Activated CD4-positive, alpha-beta T cell treated with anti-CD3 and anti-CD28 coated beads, Interleukin-2, amount 50 U/mL, for 4 hours (primary cell): ENCODE data around the gene KLHL40.
"Not testable (repeated sequence)": the region's sequence is repeated elsewhere in the genome, so short reads cannot be mapped to it uniquely, and the experiment has no call there.

ENCODE experiments used
- DNase-seq, 2 experiments: peaks; one replicate each; pipeline ENCODE4 v3.0.0-alpha.2; 2020

KLHL40 gene

DNA sequence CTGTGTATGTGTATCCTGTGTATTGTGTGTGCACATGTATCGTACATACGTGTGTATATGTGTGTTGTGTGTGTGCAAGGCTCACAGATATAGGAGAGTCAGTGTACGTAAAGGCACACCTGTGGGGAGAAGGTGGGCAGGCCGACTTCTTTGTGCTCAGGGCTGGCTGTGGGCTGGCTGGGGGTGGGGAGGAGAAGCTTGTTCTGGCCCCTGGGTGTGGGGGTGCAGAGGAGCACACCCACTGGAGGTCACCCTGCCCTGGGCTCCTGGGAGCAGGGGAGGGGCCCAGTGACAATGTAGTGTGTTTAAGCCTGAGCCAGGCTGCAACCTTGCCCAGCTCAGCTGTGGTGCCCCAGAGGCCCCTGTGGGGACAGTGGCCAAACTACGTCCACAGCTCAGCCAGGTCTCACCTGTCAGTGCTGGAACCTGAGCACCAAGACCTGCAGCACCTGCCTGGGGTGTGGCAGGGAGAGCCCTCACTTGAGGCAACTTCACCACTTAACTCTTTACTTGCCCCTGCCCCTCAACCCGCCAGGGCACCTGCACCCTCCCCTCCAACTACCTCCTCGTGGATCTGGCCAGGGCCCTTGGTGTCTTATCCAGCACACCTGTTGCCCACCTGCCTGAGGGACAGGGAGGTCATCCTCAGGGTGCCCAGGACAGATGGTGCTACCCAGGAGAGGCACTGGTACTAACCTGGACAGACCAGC is 19.9 kb downstream of the KLHL40 start:
- no peak for DNase-seq

DNA sequence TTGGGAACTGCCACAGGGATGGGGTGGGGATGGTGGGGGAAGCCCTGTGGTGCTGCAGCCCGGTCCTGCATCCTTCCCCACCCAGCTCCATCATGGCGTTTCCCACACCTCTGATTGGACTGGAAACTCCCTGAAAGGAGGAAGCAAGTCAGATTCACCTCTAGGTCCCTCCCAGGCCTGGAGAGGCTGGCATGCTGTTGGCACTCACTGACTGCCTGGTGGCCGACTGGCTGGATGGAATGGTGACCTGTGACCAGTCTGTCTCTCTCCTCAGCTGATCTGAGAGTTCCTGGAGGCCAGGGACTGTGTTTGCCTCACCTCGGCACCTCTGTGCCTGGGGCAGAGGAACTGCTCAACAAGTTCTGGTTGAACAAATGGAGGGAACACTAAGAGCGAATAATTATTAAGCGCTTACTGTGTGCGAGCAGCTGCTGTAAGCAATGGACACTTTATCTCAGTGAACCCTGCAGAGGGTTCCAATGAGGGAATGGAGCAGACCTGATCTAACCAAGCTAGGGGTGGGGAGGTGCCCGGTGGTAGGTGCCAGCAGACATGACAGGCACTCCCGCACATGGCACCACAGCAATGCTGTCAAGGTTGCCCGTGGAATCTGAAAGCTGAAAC is 20.7 kb downstream of the KLHL40 start:
- no peak for DNase-seq

DNA sequence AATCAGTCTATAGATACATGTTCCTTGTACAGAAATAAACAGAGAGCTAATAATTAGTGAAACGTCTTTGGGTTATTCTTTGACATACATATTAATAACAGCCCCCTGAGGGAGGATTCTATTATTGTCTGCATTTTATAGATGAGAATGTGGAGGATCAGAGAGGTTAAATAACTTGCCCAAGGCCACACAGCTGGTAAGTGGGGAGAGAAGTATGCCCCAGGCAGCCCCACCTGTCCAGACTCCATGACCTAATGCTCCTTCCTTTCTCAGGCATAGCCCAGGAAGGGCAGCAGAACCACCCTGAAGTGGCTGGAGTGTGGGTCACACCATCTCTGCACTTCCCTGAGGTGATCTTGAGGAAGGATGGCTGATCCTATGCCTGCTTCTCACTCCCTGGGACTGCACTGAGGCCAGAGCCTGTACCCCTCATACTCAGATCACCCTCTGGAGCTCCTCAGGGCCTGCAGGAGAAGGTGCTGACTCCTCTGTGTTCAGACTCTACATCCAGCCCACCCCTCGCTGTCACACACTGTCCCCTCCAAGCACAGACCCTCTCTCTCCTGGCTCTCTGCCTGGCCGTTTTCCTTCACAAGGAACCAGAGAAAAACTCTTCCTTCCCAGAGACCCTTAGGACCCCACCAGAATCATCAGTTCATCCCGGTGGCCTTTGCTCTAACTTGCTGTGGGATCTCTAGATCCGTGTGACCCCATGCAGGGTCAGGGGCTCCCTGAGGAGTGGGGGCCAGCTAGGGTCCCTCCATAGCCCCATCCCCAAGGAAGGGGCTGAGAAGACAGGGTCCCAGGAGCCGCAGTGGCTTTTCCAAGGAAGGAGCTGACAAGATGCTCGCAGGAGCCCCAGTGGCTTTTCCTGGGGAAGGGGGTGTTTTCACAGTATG is 21.6 kb downstream of the KLHL40 start:
- DNase-seq, result no peak

DNA sequence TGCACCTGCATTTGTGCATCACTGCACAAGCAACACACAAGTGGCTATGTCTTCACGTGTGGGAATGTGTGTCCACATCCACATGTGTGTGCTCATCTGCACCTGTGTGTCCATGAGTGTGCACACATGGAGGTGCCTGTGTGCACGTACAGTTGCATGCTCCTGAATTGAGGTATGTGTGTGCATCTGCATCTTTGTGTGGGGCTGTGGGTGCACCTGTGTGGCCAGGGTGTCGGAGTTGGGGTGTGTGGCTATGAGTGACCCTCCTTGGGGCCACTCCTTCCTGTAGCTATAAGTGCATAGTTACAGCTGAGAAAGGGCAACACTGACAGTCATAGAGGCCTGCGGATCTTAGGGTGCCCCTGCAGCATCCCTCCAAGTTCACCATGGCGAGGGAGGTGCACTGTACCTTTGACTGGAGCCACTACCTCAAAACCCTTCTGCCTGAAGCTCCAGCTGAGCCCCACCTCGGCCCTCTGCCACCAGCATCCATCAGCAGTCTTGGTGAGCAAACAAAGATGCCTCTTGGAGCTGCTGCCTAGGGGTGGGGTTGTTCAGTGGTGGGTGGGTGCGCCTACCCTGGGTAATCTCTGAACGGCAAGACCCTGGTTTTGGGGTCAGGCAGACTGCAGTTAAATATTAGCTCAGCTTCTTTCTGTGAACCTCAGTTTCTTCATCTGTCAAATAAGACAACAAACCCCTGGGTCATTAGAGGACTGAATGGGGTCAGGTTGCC is 22.5 kb downstream of the KLHL40 start:
- no peak for DNase-seq

DNA sequence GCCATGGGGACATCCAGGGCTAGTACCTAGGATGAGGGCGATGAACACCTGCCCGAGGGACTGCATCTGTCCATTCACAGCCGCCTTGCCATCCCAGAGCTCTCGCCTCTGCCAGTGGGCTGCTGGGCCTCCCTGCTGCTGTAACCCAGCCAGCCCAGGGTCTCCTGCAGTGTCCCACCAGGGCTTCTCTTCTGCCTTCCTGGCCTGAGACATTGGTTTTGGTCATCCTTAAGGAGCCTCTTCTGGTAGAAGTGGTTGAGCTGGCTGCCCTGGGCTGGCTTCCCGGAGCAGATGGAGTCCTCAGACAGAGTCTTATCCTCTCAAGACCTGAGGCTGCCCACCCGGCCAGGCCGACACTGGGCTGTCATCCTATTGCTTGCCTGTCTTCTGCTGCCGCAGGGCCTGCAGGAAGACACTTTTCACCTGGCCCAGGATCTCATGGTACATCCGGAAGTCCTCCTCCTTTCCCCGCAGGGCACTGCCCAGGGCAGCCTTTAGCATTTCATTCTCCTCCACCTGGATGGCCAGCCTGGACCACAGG is 23.3 kb downstream of the KLHL40 start:
- DNase-seq, result no peak

DNA sequence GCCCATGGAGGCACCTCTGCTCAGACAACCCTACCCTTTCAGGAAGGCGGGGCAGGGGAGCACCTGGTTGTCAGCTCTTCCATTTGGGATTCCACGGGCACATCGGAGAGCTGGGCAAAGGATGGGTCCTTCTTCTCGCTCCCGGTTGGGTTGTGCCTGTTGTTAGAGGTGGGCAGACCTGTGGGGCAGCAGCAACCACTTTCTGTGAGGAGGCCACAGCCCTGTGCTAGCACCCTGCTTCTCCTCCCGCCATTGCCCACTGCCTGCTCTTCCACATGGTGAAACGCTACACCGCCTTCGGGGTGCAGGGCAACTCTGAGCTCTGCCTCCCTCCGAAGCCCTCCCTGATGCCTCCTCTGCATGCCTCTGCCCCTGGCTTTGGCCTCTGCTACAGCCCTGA is 24.3 kb downstream of the KLHL40 start:
- DNase-seq, result no peak

DNA sequence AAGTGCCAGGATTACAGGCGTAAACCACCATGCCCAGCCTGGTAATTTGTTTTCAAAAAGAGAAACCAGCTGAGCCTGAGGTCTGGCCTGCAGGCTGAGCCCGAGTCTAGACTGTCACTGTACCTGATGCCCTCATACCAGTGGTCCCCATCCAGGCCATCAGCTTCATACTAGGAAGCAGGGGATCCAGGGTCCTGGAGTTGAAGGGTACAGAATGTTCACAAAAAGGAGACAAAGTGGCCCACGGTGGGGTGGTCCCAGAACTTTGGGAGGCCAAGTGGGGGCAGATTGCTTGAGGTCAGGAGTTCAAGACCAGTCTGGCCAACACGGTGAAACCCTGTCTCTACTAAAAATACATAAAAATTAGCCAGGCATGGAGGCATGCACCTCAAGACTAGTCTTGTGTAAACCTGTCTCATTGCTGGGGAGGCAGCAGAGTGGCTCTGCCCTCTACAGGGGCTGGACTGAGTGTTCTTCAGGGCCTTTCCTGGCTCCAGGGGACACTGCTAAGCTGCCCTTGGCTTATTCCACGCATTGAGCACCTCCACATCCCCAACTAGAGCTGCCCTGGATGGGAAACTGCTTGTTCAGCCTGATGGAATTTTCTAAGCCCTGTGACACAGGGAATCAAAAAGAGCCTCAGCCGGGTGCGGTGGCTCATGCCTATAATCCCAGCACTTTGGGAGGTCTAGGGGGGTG is 25.1 kb downstream of the KLHL40 start:
- no peak for DNase-seq

DNA sequence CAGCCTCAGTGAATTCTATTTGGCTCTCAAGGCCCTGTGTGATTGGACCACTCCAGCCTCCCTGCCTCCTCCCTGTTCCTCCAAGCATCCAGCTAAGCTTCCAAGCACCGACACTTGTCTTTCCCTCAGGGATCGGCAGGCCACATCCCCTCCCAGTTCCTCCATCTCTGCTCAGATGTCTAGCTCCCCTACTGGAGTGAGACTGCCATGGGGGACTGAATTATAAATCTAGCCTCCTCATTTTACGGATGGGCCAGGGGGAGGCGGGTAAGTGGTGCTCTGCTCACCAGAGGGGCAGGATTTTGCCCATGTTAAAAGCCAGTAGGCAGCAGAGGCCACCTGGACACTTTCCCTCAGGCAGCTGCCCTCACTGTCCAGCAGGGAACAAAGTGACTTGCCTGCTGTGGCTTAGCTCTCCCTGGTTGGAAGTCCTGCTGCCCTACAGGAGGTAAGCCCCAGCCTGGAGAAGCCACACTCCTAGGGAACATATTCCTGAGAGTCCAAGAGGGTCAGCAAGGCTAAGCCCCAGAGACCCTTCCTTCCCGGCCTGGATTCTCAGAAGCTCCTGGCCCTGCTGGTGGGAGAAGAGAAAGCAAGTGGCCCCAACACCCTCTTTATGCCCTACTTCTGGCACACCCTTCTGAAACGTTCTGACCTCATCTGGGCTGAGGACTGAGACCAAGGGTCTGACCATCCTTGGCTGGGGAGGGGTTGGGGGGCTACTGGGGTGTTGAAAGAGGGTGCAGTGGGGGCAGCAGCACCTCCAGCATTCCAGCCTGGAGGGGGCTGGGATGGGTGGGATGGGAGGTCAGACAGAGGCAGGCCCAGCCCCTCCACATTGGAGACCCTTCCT is 26.4 kb downstream of the KLHL40 start:
- no peak for DNase-seq

DNA sequence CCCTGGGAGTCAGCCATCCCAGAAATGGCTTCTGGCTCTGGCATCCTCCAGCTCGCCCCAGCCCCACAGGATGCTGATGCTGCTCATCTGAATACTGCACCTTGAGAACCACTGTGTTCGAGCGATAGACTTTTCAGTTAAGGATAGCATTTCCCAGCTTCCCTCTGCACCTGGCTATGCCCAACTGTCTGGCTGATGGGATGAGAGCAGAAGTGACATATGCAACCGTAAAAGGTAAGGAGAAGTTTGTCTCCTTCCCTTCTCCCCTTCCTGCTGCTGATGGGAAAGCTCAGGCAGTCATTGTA is 27.0 kb downstream of the KLHL40 start:
- no peak for DNase-seq

DNA sequence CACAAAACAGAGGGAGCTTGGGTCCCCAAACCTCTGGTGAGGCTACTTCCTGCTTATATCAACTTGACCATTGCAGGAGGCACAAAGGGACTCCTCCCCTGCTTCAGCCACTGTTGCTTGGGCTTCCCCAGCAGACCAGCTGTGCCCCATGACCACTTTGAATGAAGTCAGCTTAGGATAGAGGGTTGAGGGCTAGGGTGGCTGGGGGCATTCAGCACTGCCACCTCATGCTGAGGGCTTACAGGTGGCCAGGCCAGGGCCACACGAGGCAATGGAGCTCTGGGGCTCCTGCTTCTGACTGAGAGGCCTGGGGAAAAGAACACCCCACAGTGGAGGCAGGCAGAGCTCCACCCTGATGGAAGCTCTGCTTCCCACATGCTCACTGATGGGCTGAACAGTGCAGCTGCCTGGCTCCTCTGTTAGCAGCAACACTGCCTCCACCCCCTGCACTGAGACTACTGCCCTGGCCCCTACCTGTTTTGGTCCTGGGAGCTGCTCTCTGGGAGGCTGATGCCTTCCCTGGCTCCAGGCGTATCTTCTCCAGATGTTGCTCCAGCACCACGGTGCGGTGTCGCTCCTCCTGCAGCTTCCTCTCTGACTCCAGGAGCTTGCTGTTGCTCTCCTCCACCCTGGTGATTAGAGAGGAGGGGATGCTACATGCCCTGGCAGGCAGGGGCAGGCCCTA is 27.5 kb downstream of the KLHL40 start:
- DNase-seq, result no peak

DNA sequence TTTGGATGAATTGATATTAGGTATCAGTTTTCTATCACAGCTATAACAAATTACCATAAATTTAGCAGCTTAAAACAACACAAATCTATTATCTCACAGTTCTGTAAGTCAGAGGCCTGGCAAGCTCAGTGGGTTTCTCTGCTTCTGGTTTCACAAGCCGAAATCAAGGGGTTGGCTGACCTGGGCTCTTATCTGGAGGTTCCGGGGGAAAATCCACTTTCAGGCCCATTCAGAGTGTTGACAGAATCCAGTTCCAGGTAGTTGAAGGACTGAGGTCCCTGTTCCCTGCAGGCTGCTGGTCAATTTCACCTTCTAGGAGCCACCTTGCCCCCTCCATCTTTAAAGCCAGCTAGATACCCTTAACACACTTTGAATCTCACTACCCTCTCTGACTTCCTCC is 28.4 kb downstream of the KLHL40 start:
- DNase-seq, result no peak

DNA sequence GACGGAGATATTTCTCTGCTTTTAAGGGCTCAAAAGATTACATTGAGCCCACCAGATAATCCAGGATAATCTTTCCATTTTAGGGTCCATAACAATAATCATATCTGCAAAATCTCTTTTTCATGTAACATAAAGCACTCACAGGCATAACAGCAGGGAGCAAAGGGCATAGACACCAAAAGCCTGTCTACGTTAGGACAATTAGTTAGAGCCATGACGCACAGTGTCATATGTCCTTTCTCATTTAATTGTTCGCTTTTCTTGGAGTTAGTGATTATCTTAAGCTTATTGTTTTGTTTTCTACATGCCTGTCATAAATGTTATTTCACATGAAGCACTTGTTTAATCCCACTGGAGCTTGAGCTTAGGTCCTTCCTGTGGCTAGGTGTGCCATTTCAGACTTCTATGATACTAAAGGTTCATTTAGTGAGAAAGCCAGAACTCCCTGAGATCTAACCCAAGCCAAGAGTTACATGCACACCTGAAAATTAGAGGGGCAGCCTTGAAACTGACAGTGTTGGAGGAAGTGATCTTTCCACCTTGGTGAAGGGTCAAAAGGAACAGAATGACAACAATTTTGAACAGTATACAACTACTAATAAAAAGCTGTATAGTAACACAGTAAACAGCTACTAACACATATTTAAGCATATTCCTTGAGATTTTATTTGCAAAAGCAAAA is 29.0 kb downstream of the KLHL40 start:
- DNase-seq, result no peak

DNA sequence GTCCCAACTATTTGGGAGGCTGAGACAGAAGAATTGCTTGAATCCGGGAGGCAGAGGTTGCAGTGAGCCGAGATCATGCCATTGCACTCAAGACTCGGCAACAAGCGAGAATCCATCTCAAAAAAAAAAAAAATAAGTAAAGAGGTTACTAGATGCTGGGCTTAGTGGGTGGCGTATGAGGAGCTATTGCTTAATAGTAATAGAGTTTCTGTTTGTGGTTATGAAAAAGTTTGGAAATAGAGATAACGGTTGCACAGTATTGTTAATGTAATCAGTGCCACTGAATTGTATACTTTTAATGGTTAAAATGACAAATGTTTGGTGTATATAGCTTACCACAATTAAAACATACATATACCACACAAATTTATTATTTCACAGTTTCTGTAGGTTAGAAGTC is 32.0 kb downstream of the KLHL40 start:
- no peak for DNase-seq

DNA sequence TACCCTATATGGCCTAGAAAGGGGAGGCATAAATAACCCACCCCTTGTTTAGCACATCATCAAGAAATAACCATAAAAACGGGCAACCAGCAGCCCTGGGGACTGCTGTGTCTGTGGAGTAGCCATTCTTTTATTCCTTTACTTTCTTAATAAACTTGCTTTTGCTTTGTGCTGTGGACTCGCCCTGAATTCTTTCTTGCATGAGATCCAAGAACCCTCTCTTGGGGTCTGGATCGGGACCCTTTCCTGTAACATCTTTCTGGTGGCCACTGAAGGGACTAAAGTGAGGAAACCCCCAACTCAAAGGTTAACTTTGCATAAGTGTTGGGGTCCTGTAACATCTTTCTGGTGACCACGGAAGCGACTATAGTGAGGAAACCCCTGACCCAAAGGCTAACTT is 33.0 kb downstream of the KLHL40 start:
- DNase-seq, result no peak

DNA sequence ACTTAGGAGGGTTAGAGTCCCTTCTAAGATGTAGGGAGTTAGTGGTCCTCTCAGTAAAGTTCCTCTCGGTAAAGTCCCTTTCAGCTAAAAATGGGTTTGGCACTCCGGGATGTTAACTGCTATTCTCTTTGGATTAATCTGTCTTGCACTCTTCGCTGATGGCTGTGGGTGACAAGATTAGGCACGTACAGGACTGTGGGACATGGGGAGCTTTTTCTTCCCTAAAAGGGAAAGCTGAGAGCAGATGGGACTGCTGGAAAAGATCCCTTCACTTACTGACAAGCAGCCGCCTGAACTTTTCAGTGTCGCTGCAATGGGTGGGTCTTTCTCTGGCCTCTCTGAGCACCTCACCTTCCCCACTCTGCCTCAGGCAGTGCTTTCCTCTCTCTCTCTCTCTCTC is 33.7 kb downstream of the KLHL40 start:
- DNase-seq, result no peak

DNA sequence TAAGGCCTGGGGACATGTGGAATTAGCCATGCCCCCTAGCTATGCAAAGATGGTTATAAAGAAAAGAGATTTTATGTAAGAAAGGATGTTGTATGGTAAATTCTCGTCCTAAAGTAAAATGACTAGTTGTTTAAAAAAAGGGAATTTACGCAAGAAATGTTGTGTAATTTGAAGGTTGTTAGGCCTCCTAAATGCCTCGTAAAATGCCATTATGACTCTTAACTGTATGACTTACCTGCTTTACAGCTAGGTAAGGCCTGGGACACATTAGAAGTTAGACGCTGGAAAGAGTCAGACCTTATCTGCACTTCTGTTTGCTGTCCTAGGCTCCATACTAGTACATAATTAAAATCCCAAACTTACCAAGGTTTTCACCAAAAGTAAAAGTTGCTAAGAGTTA is 34.8 kb downstream of the KLHL40 start:
- no peak for DNase-seq

DNA sequence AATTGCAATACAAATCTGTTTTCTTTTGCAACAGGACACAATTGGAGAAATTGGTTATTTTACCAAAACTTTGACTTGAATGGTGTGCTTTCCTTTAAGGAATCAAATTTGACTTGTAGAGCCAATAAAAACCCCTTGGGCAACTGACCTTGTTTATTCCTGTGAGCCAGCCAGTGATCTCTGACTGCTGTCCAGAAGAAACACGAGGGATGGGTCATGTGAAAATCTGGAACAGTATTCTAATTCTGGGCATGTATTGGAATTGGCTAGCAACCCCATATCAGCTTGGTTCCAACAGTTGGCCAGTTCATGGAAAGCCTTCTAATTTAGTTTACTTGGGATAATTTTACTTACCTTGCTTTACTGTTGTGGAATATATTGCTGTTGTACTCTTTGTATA is 36.4 kb downstream of the KLHL40 start:
- DNase-seq, result no peak

DNA sequence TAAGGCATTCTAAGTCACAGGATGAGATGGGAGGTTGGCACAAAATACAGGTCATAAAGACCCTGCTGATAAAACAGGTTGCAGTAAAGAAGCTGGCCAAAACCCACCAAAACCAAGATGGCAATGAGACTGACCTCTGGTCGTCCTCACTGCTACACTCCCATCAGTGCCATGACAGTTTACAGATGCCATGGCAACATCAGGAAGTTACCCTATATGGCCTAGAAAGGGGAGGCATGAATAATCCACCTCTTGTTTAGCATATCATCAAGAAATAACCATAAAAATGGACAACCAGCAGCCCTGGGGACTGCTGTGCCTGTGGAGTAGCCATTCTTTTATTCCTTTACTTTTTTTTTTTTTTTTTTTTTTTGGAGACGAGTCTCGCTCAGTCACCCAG is 37.1 kb downstream of the KLHL40 start:
- not testable (repeated sequence) for DNase-seq

DNA sequence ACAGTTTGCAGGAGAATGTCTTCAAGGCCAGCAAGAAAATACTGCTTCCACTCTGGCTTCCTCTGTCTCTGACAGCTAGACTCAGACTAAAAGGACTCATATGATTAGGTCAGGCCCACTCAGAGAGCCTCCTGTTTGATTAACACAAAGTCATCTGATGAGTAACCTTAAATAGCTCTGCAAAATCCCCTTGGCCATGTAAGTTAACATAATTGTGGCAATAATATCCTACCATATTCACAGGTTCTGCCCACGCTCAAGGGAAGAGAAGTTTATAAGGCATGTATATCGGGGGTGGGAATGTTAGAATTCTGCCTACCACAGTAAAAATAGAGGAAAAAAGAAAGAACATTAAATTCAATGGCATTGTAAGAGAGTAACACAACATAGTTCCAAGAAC is 37.9 kb downstream of the KLHL40 start:
- no peak for DNase-seq

DNA sequence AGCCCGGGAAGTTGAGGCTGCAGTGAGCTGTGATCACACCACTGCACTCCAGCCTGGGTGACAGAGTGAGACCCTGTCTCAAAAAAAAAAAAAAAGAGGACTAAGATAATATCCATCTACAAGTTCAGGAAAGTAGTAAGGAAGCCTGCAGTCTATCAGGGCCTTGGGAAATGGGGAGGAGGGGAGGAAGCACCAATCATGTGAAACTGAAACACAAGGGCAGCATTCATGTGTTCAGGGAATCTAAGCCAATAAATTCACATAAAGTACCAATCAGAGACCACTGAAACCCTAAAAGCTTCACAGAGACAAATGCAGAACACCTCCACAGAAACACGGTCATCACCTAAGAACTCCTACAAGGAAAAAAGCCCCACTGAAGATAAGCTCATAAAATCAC is 40.1 kb downstream of the KLHL40 start:
- DNase-seq, result no peak
